ENCODE data around the gene KDM4C. TPM values are rescaled to one million over a fixed set of nuclear protein-coding genes. Genes with fewer than 3 reads are reported as not detected.

The KDM4C gene
- total and polyA plus RNA-seq, 7 donors = 16.4 to 33.5 (median 28.8) TPM

DNA sequence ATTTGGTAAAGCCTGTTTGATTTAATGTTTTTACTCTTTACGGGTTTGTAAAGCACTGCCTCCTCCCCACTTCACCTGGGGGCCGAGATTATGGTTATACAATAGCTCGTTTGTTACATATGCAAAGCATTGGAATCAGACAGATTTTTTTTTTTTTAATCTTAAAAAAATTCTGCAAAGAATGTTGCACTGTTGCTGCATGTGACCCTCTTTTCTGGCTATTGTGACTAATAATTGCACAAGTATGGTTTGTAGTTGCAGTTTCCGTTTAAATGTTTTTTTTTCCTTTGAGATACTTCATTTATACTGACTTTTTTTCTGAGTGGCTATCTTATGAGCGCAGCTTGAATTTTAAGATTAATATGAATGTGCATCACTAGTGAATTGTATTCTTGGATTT, 165.3 kb downstream of the KDM4C start:
- WGBS, 2 donors = 73 to 83% methylated on average over 5 of the region's 5 CpGs

DNA sequence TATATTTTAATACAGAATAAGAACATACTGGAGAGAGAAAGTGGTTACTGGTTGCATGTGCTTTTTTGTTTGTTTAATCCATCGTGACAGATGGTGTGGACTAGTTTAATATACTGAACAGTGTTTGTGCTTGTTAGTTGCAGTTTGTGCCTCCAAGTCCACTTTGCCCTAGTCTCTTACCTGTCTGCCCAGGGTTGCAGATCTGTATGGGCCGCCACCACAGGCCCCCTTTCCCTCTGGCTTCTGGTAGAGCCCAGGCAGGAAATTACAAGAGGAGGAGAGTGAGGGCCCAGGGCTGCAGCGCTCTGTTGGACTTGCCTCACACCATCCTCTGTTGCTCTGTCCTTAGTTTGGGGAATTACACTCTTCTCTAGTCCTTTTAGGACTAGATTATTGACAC, 166.4 kb downstream of the KDM4C start:
- 76 to 83% methylated on average over 3 of the region's 3 CpGs for WGBS, 2 donors
- intact Hi-C loops (cut with DNase I) = no loop called here
- H3K27me3 ChIP-seq = no peaks in the 10 kb centered on the region

More for the DNA sequence above, 165.3 kb downstream of the KDM4C start:
- H3K27ac ChIP-seq = no peak overlapping the region
- DNase-seq = no peak
- TF ChIP-seq EP300 (IDR thresholded peaks at IDR 0.05) (no peak), POLR2AphosphoS5 (IDR thresholded peaks at IDR 0.05) (no peak), POLR2A (IDR thresholded peaks at IDR 0.05) (no peak)
- TF ChIP-seq, protein P1, sequence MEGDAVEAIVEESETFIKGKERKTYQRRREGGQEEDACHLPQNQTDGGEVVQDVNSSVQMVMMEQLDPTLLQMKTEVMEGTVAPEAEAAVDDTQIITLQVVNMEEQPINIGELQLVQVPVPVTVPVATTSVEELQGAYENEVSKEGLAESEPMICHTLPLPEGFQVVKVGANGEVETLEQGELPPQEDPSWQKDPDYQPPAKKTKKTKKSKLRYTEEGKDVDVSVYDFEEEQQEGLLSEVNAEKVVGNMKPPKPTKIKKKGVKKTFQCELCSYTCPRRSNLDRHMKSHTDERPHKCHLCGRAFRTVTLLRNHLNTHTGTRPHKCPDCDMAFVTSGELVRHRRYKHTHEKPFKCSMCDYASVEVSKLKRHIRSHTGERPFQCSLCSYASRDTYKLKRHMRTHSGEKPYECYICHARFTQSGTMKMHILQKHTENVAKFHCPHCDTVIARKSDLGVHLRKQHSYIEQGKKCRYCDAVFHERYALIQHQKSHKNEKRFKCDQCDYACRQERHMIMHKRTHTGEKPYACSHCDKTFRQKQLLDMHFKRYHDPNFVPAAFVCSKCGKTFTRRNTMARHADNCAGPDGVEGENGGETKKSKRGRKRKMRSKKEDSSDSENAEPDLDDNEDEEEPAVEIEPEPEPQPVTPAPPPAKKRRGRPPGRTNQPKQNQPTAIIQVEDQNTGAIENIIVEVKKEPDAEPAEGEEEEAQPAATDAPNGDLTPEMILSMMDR (IDR thresholded peaks at IDR 0.05) = no peak
- H3K4me1 ChIP-seq = no peaks in the 10 kb centered on the region
- H3K9me3 ChIP-seq = no peaks in the 10 kb centered on the region
- H3K4me3 ChIP-seq = no peak overlapping the region
- intact Hi-C loops (cut with DNase I) = no loop called here
- H3K36me3 ChIP-seq = no peaks in the 10 kb centered on the region
- no peaks in the 10 kb centered on the region for H3K27me3 ChIP-seq

DNA sequence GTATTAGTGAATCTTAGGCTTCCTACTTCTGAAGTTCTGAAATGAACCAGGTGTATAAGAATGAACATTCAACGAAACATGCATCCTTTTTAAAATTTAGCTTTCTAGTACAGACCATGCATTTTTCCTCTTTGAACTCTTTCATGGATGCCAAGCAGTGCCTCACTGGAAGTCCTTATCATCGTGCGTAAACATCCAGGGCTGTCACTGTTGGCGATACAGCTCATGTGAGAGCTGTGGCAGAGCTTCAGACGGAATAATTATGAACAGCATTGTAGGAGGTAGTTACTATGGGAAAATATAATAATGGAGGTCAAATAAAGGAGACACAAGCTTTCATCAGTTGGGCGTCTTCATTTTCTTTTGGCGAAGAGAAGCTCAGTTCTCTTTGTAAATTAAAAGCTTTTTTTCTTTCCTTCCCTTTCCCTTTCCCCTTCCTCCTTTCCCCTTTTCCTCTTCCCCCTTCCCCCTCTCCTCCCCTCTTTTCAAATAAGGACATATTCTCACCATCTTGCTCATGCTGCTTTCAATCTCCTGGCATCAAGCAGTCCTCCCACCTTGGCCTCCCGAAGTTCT, 167.3 kb downstream of the KDM4C start:
- Histone ChIP-seq H3K4me1 (peaks cover 0 to 9% (median 0%) of the 10 kb centered on the region in 4 donors), H3K27me3 (no peaks in the 10 kb centered on the region), H3K27ac (no peak overlapping the region), H3K9me3 (no peaks in the 10 kb centered on the region), H3K36me3 (no peaks in the 10 kb centered on the region), H3K4me3 (no peak overlapping the region)
- DNase-seq = no peak
- 89 to 93% methylated on average over 8 of the region's 8 CpGs for WGBS, 2 donors
- intact Hi-C loops (cut with DNase I) = no loop called here
- TF ChIP-seq EP300 (IDR thresholded peaks at IDR 0.05) (no peak), POLR2AphosphoS5 (IDR thresholded peaks at IDR 0.05) (no peak), POLR2A (IDR thresholded peaks at IDR 0.05) (no peak)
- TF ChIP-seq, protein P1 (IDR thresholded peaks at IDR 0.05) = no peak

More for the DNA sequence above, 166.4 kb downstream of the KDM4C start:
- DNase-seq = no peak
- Histone ChIP-seq H3K36me3 (no peaks in the 10 kb centered on the region), H3K4me3 (no peak overlapping the region), H3K27ac (no peak overlapping the region), H3K9me3 (no peaks in the 10 kb centered on the region), H3K4me1 (peaks cover 0 to 5% (median 0%) of the 10 kb centered on the region in 4 donors)
- no peak for TF ChIP-seq POLR2AphosphoS5 (IDR thresholded peaks at IDR 0.05)
- no peak for TF ChIP-seq EP300 (IDR thresholded peaks at IDR 0.05)

DNA sequence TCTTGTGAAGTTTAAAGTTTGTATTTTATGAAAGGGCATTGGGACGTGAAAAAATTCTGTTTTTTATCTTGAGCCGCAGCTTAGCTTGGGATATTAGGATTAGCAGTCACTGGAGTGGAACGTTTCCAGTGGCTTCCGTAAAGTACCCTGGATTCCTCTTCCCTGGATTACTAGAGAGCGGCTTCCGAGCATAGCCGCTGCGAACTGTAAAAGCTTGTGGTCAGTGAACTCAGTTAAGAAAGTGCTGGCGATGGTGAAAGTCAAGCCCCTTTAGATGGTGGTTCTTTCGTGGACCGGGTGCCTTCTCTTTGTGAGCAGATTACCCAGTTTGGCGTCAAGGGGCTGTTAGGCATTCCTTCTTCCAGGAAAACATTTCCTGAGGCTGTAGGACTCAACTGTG, 168.1 kb downstream of the KDM4C start:
- no peak for DNase-seq
- Histone ChIP-seq H3K27ac (no peak overlapping the region), H3K36me3 (no peaks in the 10 kb centered on the region), H3K4me3 (no peak overlapping the region), H3K27me3 (no peaks in the 10 kb centered on the region), H3K4me1 (peaks cover 0 to 9% (median under 1%) of the 10 kb centered on the region in 4 donors), H3K9me3 (no peaks in the 10 kb centered on the region)
- intact Hi-C loops (cut with DNase I) = no loop called here
- TF ChIP-seq, protein P1 (IDR thresholded peaks at IDR 0.05) = no peak
- TF ChIP-seq POLR2A (IDR thresholded peaks at IDR 0.05) (no peak), EP300 (IDR thresholded peaks at IDR 0.05) (no peak)
- WGBS, 2 donors = 96% methylated on average over 12 of the region's 12 CpGs

DNA sequence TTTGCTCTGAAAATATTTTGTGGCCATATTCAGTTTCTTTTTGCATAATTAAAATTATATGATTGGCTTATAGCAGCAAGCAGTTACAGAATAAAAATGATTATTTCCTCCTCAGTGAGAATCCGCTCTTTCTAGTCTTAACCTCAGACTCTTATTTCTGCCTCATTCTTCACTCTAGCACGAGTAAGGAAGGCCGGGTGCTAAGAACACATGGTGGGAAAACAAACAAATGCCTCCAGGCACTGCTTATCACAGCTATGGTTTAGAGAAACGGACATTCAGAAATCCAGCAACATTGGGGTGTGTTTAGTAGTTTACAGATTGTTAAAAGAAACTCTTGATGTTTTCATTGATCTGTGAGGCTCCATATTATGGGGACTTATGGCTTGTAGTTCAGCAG, 168.7 kb downstream of the KDM4C start:
- no peak for DNase-seq
- intact Hi-C loops (cut with DNase I) = no loop called here
- TF ChIP-seq, protein P1 (IDR thresholded peaks at IDR 0.05) = no peak
- TF ChIP-seq POLR2A (IDR thresholded peaks at IDR 0.05) (no peak), EP300 (IDR thresholded peaks at IDR 0.05) (no peak)
- no peak overlapping the region for H3K27ac ChIP-seq
- no peaks in the 10 kb centered on the region for H3K27me3 ChIP-seq
- H3K9me3 ChIP-seq = no peaks in the 10 kb centered on the region
- peaks cover 0 to 9% (median 3%) of the 10 kb centered on the region in 4 donors for H3K4me1 ChIP-seq
- H3K4me3 ChIP-seq = no peak overlapping the region
- WGBS, 2 donors = 85 to 88% methylated on average over 4 of the region's 4 CpGs
- no peaks in the 10 kb centered on the region for H3K36me3 ChIP-seq

All from sigmoid colon (tissue), 7 donors.